Right lobe of liver (tissue), 6 donors: ENCODE data around the gene C11orf97. TPM values are rescaled to one million over a fixed set of nuclear protein-coding genes. Genes with fewer than 3 reads are reported as not detected.

ENCODE experiments used
- ATAC-seq, 4 donors: fragments of 200-7000 bp; cut with Tn5 transposase; one replicate each; pipeline ENCODE4 v1.9.1; 2020; ENCODE audit warnings: mild to moderate bottlenecking in 4 of 4, moderate library complexity in 4 of 4
- DNase-seq, 3 donors: peaks; one replicate each; pipeline ENCODE4 v3.0.0-alpha.2; 2020
- H3K27ac ChIP-seq, 3 donors: fragments of 200-600 bp; one replicate each; pipeline ENCODE4 v1.8.0; 2022
- H3K27me3 ChIP-seq, 2 donors: fragments of 200-600 bp; one replicate each; pipeline ENCODE4 v1.8.0; 2022
- H3K36me3 ChIP-seq, 4 donors: fragments of 200-600 bp; sonication (generic) in 1 of 4; one replicate each; pipeline versions ENCODE4 v1.5.1 to v1.8.0; 2017 to 2022; ENCODE audit warnings: control low read depth in 1 of 4
- H3K4me1 ChIP-seq, 4 donors: fragments of 200-600 bp; sonication (generic) in 1 of 4; one replicate each; pipeline versions ENCODE4 v1.5.1 to v1.8.0; 2017 to 2022; ENCODE audit warnings: control low read depth in 1 of 4
- H3K4me3 ChIP-seq, 3 donors: fragments of 200-600 bp; one replicate each; pipeline ENCODE4 v1.8.0; 2022
- H3K9me3 ChIP-seq, 4 donors: fragments of 200-600 bp; sonication (generic) in 1 of 4; one replicate each; pipeline versions ENCODE4 v1.5.1 to v1.8.0; 2017 to 2022; ENCODE audit warnings: control low read depth in 1 of 4
- POLR2A ChIP-seq: fragments of 450-650 bp; IDR thresholded peaks from one replicate; pipeline ENCODE4 v1.6.1; 2017; ENCODE audit warnings: antibody characterized with exemption, mild to moderate bottlenecking
- WGBS: methylation state at CpG from one replicate; pipeline ENCODE4 v1.1.6; 2018; ENCODE audit warnings: low coverage, low lambda C conversion rate; ENCODE audit not compliant: insufficient coverage; ENCODE audit errors: missing lambda C conversion rate; 5-methylcytosine and 5-hydroxymethylcytosine counted together
- intact Hi-C, 2 donors: fragments of 100-400 bp; cut with DNase I; formaldehyde crosslinking; loops; one replicate each; pipeline versions ENCODE4 v1.11.2 to v1.14.1; 2022
- total RNA-seq, 6 experiments: library from RNA; depleted of rRNA in 2 of 6; stranded (reverse); fragments of >200 nt in 2 of 6; fragmentation: NEBNext Ultra II Directional in 3 of 6; extraction: Animal tissue kit (Norgen Biotek cat#: 25700) in 3 of 6; gene quantifications; one replicate each; pipeline versions ENCODE4 v1.1.0 to v1.2.4, GENCODE V29; 2016 to 2023
- TF ChIP-seq, protein P1 (sequence below), 4 donors: fragments of 200-600 bp in 3 of 4; fragments of 450-650 bp in 1 of 4; IDR thresholded peaks; one replicate each; pipeline versions ENCODE4 v1.5.1 to v1.8.0; 2016 to 2022; ENCODE audit warnings: antibody characterized with exemption in 4 of 4, mild to moderate bottlenecking in 2 of 4
- donor health status: DM: no; HTN: yes; CAD: no.
- donor health status: DM: no; HTN: no; CAD: no.
- donor health status: DM: no; HTN: no; CAD: no.
- donor health status: DM: no; HTN: yes; CAD: no.
- donor health status: DM: no; HTN: yes; CAD: no.

C11orf97 gene
- total RNA-seq, 6 experiments from 2014 or later, result 0.40 to 1.7 TPM; not detected in 4

DNA sequence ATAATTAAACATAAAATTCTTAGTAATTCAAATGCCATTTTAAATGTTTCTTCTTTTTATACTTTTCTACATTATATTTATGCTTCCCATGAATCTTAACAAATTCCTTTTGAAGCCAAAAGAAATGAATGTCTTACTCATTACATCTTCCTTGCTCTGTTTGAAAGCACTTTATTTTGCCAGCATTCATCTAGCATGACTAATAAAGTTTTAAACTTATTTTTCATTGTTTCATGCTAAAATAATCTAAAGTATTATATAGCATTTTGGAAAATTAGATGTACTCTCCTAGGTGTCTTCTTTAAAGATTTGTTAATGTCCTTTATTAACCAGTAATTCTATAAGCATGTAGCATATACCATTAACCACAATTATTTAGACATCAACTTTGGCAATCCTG, 45.2 kb downstream of the C11orf97 start:
- intact Hi-C loops, result no loop called here
- TF ChIP-seq, protein P1, sequence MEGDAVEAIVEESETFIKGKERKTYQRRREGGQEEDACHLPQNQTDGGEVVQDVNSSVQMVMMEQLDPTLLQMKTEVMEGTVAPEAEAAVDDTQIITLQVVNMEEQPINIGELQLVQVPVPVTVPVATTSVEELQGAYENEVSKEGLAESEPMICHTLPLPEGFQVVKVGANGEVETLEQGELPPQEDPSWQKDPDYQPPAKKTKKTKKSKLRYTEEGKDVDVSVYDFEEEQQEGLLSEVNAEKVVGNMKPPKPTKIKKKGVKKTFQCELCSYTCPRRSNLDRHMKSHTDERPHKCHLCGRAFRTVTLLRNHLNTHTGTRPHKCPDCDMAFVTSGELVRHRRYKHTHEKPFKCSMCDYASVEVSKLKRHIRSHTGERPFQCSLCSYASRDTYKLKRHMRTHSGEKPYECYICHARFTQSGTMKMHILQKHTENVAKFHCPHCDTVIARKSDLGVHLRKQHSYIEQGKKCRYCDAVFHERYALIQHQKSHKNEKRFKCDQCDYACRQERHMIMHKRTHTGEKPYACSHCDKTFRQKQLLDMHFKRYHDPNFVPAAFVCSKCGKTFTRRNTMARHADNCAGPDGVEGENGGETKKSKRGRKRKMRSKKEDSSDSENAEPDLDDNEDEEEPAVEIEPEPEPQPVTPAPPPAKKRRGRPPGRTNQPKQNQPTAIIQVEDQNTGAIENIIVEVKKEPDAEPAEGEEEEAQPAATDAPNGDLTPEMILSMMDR (IDR thresholded peaks at IDR 0.05), result no peak
- no peak for TF ChIP-seq POLR2A
- ATAC-seq, result no peak

DNA sequence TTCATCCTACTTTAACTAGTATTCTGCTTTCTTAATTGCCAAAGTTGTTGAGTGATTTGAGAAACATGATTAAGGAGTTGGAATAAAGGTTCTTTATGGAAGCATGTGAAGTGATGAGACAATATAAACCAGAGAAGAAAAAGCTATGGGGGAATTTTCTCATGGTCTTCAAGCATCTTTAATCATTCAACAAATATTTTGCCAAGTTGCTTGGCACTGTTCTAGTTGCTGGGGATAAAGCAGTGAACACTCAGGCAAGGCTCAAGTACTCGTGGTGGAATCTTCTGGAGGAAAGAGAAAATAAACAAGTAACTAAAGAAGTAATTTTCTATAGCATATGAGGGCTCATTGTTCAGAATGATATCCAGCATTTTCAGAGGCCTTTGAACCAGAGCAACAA, 45.7 kb downstream of the C11orf97 start:
- no peaks in the 10 kb centered on the region for H3K36me3 ChIP-seq
- no peaks in the 10 kb centered on the region for H3K27me3 ChIP-seq
- no peaks in the 10 kb centered on the region for H3K4me1 ChIP-seq
- no peaks in the 10 kb centered on the region for H3K9me3 ChIP-seq
- intact Hi-C loops, result no loop called here
- TF ChIP-seq, protein P1 (IDR thresholded peaks at IDR 0.05), result no peak
- TF ChIP-seq POLR2A, result no peak
- no peak overlapping the region for H3K27ac ChIP-seq
- WGBS, result 40% methylated on average over 1 of the region's 1 CpG
- DNase-seq (no peak), ATAC-seq (no peak)
- no peak overlapping the region for H3K4me3 ChIP-seq

More for the DNA sequence above, 45.2 kb downstream of the C11orf97 start:
- H3K36me3 ChIP-seq, result no peaks in the 10 kb centered on the region
- no peak overlapping the region for H3K4me3 ChIP-seq
- no peaks in the 10 kb centered on the region for H3K27me3 ChIP-seq
- no peak overlapping the region for H3K27ac ChIP-seq
- H3K9me3 ChIP-seq, result no peaks in the 10 kb centered on the region
- H3K4me1 ChIP-seq, result no peaks in the 10 kb centered on the region
- no peak for DNase-seq

DNA sequence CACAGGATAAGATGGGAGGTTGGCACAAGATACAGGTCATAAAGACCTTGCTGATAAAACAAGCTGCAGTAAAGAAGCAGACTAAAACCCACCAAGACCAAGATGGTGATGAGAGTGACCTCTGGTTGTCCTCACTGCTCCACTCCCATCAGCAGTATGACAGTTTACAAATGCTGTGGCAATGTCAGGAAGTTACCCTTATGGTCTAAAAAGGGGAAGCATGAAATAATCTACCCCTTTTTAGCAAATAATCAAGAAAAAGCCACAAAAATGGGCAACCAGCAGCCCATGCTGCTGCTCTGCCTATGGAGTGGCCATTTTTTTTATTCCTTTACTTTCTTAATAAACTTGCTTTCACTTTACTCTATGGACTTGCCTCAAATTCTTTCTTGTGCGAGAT, 46.2 kb downstream of the C11orf97 start:
- Histone ChIP-seq H3K4me3 (no peak overlapping the region), H3K36me3 (no peaks in the 10 kb centered on the region), H3K27me3 (no peaks in the 10 kb centered on the region), H3K4me1 (no peaks in the 10 kb centered on the region), H3K27ac (no peak overlapping the region), H3K9me3 (no peaks in the 10 kb centered on the region)
- WGBS, result 91% methylated on average over 1 of the region's 1 CpG
- intact Hi-C loops, result no loop called here
- TF ChIP-seq, protein P1 (IDR thresholded peaks at IDR 0.05), result no peak
- TF ChIP-seq POLR2A, result no peak
- ATAC-seq, result peak in 2 of 4 donors; percentile 23 to 38
- DNase-seq, result no peak

DNA sequence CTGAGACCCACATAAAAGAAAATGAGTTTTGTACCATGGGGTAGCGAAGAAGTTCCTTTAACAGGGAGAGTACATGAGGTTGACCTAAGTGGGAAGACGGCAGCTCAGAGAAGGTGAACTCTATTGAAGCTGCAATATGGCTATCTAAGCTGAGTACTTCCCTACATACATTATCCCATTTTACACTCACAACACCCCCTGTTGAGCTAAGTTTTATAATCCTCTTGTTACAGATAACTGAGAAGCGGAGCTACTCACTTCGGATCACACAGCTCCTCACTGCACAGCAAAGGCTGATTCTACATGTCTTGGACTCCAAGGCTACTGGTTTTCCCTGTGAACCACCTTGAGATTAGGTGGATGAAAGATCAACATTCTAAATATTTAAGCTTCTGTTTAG, 46.7 kb downstream of the C11orf97 start:
- DNase-seq (no peak), ATAC-seq (no peak)
- intact Hi-C loops, result no loop called here
- H3K4me3 ChIP-seq, result no peak overlapping the region
- no peak overlapping the region for H3K27ac ChIP-seq
- H3K9me3 ChIP-seq, result no peaks in the 10 kb centered on the region
- no peak for TF ChIP-seq POLR2A
- TF ChIP-seq, protein P1 (IDR thresholded peaks at IDR 0.05), result no peak
- H3K4me1 ChIP-seq, result no peaks in the 10 kb centered on the region
- H3K27me3 ChIP-seq, result no peaks in the 10 kb centered on the region
- WGBS, result 84% methylated on average over 4 of the region's 4 CpGs
- H3K36me3 ChIP-seq, result no peaks in the 10 kb centered on the region

DNA sequence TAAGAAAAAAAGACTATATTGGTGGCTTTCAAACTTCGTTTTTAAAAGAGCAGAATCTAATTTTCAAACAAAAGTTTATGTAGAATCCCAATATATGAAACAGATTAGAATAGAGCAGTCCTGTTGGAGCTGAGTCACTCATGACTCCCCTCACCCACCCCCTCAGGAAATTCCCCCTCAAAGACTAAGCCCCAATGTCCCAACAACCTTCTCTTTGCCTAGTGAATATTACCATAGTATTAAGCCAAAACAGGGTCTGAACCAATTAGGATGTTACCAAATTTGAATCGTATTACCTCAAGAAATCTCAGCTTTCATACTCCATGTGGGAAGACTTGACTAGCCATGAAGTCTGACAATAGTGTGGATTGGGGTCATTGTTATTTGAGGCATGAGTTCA, 47.1 kb downstream of the C11orf97 start:
- no peaks in the 10 kb centered on the region for H3K27me3 ChIP-seq
- intact Hi-C loops, result no loop called here
- no peaks in the 10 kb centered on the region for H3K36me3 ChIP-seq
- no peaks in the 10 kb centered on the region for H3K4me1 ChIP-seq
- H3K27ac ChIP-seq, result no peak overlapping the region
- DNase-seq (no peak), ATAC-seq (no peak)
- 83% methylated on average over 2 of the region's 2 CpGs for WGBS
- H3K9me3 ChIP-seq, result no peaks in the 10 kb centered on the region
- no peak overlapping the region for H3K4me3 ChIP-seq
- TF ChIP-seq, protein P1 (IDR thresholded peaks at IDR 0.05), result no peak
- TF ChIP-seq POLR2A, result no peak
